Gastrocnemius medialis (tissue), 4 donors: ENCODE data around the gene ACVR1. TPM values are rescaled to one million over a fixed set of nuclear protein-coding genes. Genes with fewer than 3 reads are reported as not detected.

Source experiments
- ATAC-seq, 2 donors: fragments of 150-250 bp; one replicate each; pipeline ENCODE4 v1.9.1; 2016
- DNase-seq, 2 donors: peaks; one replicate each; pipeline ENCODE4 v3.0.0-alpha.2; 2019
- H3K27ac ChIP-seq, 4 donors: fragments of 200-600 bp; sonication (generic); 1 replicate in 1 of 4; 2 replicates in 3 of 4; pipeline ENCODE4 v1.5.1; 2016 to 2018; ENCODE audit warnings: mild to moderate bottlenecking in 2 of 4, moderate library complexity in 1 of 4
- H3K27me3 ChIP-seq, 3 donors: fragments of 200-600 bp; sonication (generic) in 2 of 3; 1 replicate in 1 of 3; 2 replicates in 2 of 3; pipeline versions ENCODE4 v1.5.1 to v1.6.0; 2016 to 2019; ENCODE audit warnings: mild to moderate bottlenecking in 1 of 3, moderate library complexity in 1 of 3
- H3K36me3 ChIP-seq, 2 donors: fragments of 200-600 bp; sonication (generic) in 1 of 2; one replicate each; pipeline ENCODE4 v1.5.1; 2017 to 2018
- H3K4me1 ChIP-seq, 2 donors: fragments of 200-600 bp; sonication (generic) in 1 of 2; one replicate each; pipeline ENCODE4 v1.5.1; 2016 to 2017; ENCODE audit warnings: mild to moderate bottlenecking in 2 of 2
- H3K4me3 ChIP-seq, 4 donors: fragments of 200-600 bp; sonication (generic) in 3 of 4; 1 replicate in 1 of 4; 2 replicates in 3 of 4; pipeline ENCODE4 v1.5.1; 2016 to 2019; ENCODE audit warnings: mild to moderate bottlenecking in 2 of 4
- H3K9me3 ChIP-seq, 3 donors: fragments of 200-600 bp; sonication (generic) in 2 of 3; 1 replicate in 1 of 3; 2 replicates in 2 of 3; pipeline ENCODE4 v1.5.1; 2016 to 2019
- POLR2A ChIP-seq, 2 donors: fragments of 450-650 bp; IDR thresholded peaks; one replicate each; pipeline ENCODE4 v1.6.1; 2017; ENCODE audit warnings: antibody characterized with exemption in 2 of 2, mild to moderate bottlenecking in 2 of 2, moderate library complexity in 2 of 2
- in situ Hi-C, 4 donors: fragments of 200-750 bp; cut with MboI; loops; one replicate each; pipeline versions ENCODE4 v1.15.0 to v1.8.0; 2017; ENCODE audit warnings: low sequenced_read_pairs in 4 of 4
- intact Hi-C: fragments of 100-400 bp; cut with DNase I; formaldehyde crosslinking; loops from one replicate; pipeline ENCODE4 v1.15.1; 2023; ENCODE audit warnings: low total_unique reads
- total RNA-seq, 4 donors: library from RNA; depleted of rRNA; stranded (reverse); fragments of >200 nt; gene quantifications; one replicate each; pipeline versions ENCODE4 v1.1.0 to v1.2.3, GENCODE V29; 2016
- TF ChIP-seq, protein P1 (sequence below), 5 experiments: fragments of 450-650 bp in 3 of 5; fragments of 200-600 bp in 2 of 5; sonication (generic) in 2 of 5; IDR thresholded peaks in 4 of 5; conservative IDR thresholded peaks in 1 of 5; 1 replicate in 4 of 5; 2 replicates in 1 of 5; pipeline ENCODE4 v1.5.1; 2016 to 2019; ENCODE audit warnings: antibody characterized with exemption in 5 of 5, mild to moderate bottlenecking in 3 of 5, moderate library complexity in 3 of 5

ACVR1 gene
- total RNA-seq, 4 donors from 2014 or later, result 10.8 to 18.4 (median 12.2) TPM

DNA sequence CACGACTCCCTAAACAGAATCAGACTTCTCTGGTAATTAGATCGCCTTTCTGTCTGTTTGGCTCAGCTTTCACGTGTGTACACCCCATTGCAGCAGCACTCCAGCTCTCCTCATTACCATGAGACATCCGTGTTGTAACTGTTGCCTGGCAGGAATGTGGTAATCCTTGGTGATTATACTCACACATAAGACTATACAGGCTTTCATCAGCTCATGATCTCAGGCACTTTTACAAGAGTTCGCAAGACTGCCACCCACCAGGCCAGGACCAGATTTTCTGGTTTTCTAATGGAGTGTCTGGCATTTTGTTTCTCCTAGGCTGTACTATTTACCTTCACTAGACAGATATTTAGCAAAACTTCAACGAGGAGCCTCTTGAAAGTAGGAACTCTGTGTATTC, 50.2 kb downstream of the ACVR1 start:
- no peaks in the 10 kb centered on the region for H3K27me3 ChIP-seq
- no peak overlapping the region for H3K4me3 ChIP-seq
- H3K9me3 ChIP-seq, result no peaks in the 10 kb centered on the region
- intact Hi-C loops, result no loop called here
- no peaks in the 10 kb centered on the region for H3K36me3 ChIP-seq
- ATAC-seq (peak; percentile 96), DNase-seq (peak; percentile 64 to 70)
- in situ Hi-C loops, result no loop called here
- H3K27ac ChIP-seq, result peak overlapping the region; percentile 47 to 71 (median 58)
- H3K4me1 ChIP-seq, result peaks cover 45 to 65% of the 10 kb centered on the region in 2 donors
- TF ChIP-seq, protein P1, sequence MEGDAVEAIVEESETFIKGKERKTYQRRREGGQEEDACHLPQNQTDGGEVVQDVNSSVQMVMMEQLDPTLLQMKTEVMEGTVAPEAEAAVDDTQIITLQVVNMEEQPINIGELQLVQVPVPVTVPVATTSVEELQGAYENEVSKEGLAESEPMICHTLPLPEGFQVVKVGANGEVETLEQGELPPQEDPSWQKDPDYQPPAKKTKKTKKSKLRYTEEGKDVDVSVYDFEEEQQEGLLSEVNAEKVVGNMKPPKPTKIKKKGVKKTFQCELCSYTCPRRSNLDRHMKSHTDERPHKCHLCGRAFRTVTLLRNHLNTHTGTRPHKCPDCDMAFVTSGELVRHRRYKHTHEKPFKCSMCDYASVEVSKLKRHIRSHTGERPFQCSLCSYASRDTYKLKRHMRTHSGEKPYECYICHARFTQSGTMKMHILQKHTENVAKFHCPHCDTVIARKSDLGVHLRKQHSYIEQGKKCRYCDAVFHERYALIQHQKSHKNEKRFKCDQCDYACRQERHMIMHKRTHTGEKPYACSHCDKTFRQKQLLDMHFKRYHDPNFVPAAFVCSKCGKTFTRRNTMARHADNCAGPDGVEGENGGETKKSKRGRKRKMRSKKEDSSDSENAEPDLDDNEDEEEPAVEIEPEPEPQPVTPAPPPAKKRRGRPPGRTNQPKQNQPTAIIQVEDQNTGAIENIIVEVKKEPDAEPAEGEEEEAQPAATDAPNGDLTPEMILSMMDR (IDR thresholded peaks at IDR 0.05 in 4 of 5, conservative IDR thresholded peaks at IDR 0.05 in 1 of 5), result no peak
- peak in 1 of 2 donors; percentile 17 for TF ChIP-seq POLR2A (IDR thresholded peaks at IDR 0.05)

DNA sequence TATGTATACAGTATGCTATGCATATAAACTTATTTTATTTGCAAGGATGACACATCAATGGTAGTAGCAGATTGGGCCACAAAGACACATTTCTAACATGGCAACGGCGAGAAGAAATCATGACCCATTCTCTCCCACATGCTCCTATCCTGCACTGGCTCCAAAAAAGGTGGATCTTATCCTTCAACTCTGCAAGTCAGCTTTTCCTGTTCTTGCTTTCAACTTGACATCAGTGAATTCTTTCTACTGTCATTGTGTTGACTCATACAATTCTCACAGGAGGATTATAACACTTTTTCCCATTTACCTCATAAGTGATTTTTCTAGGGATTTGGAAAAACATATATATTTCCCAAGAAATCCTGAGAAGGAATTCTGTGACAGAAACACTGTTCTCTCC, 53.1 kb downstream of the ACVR1 start:
- TF ChIP-seq POLR2A (IDR thresholded peaks at IDR 0.05), result no peak
- TF ChIP-seq, protein P1 (IDR thresholded peaks at IDR 0.05 in 4 of 5, conservative IDR thresholded peaks at IDR 0.05 in 1 of 5), result no peak
- Histone ChIP-seq H3K4me3 (no peak overlapping the region), H3K9me3 (no peaks in the 10 kb centered on the region), H3K4me1 (peaks cover 38 to 62% of the 10 kb centered on the region in 2 donors), H3K27ac (peak overlapping the region in 3 of 4 donors; percentile 18 to 41 (median 41)), H3K27me3 (no peaks in the 10 kb centered on the region), H3K36me3 (no peaks in the 10 kb centered on the region)
- DNase-seq (no peak), ATAC-seq (no peak)
- intact Hi-C loops, result no loop called here
- in situ Hi-C loops, result no loop called here

DNA sequence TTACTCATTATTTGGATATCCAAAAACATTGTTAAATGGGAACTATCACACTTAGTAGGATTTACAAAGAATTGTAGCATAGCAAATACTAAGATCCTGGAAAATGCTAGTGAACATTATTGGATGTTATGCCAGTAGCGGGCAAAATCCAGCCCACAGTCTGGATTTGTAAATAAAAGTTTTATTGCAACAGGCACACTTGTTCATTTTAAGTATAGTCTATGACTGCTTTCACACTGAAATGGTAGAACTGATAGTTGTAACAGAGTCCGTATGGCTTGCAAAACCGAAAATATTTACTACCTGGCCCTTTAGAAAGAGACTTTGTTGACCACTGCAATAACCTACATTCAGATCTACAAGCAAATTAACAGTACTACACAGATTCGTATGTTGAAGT, 53.6 kb downstream of the ACVR1 start:
- in situ Hi-C loops (no loop called here), intact Hi-C loops (no loop called here)
- Histone ChIP-seq H3K27me3 (no peaks in the 10 kb centered on the region), H3K4me1 (peaks cover 38 to 62% of the 10 kb centered on the region in 2 donors), H3K9me3 (no peaks in the 10 kb centered on the region), H3K4me3 (no peak overlapping the region), H3K27ac (peak overlapping the region in 3 of 4 donors; percentile 18 to 41 (median 41)), H3K36me3 (peaks cover 0 to 2% of the 10 kb centered on the region in 2 donors)
- TF ChIP-seq POLR2A (IDR thresholded peaks at IDR 0.05), result no peak
- TF ChIP-seq, protein P1 (IDR thresholded peaks at IDR 0.05 in 4 of 5, conservative IDR thresholded peaks at IDR 0.05 in 1 of 5), result no peak
- DNase-seq (no peak), ATAC-seq (no peak)

DNA sequence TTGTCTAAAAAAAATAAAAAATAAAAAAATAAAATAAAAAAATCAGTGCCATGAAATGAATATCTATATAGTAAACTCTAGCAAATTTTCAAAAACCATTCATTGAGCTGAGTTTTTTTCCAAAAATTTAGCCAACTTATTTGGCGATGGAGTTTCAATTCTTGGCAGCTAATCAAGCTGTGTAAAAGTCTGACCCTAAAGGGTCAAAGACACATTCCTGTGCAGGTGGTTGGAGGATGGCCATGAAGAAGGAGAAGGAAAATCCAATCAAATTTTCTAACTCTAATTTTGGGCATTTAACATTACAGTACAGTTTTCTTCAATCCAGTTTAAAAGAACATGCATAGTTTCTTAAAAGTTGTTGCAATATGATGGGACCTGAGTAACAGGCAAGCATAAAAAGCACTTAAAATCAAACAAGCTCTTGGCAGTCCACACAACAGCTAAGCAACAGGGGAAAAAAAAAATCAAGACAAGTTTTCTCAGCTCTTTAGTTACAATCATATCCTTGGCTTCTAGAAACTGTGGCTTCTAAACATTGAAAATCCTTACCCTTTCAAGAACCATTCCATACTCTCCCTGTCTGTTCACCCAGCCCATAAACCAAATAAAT, 54.5 kb downstream of the ACVR1 start:
- peaks cover 0 to 11% of the 10 kb centered on the region in 2 donors for H3K36me3 ChIP-seq
- no peak for TF ChIP-seq POLR2A (IDR thresholded peaks at IDR 0.05)
- TF ChIP-seq, protein P1 (IDR thresholded peaks at IDR 0.05 in 4 of 5, conservative IDR thresholded peaks at IDR 0.05 in 1 of 5), result no peak
- in situ Hi-C loops, result no loop called here
- peak overlapping the region in 3 of 4 donors; percentile 18 to 41 (median 29) for H3K27ac ChIP-seq
- H3K4me1 ChIP-seq, result peaks cover 38 to 56% of the 10 kb centered on the region in 2 donors
- no peaks in the 10 kb centered on the region for H3K27me3 ChIP-seq
- H3K9me3 ChIP-seq, result no peaks in the 10 kb centered on the region
- ATAC-seq (no peak), DNase-seq (no peak)
- no peak overlapping the region for H3K4me3 ChIP-seq
- intact Hi-C loops, result no loop called here
